ENCODE data around the gene WASL.

DNA sequence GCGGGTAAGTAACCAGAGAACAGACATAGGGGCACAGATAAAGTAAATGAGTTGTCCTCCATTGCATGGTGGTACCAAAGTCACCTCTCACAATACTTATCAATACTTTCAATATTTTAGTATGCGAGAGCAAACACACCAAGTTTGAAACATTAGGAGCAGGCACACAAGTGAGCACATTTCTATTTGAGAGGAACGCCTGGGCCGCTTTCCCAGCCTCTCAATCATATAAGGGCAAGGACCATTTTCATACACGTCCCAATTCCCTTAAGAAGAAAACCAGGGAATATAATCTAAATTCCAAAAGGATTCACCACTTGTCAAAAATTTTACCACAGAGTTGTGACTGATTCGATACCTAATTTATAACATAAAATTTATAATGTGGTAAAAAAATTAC lies 85.6 kb downstream of the WASL start:
- TF ChIP-seq, protein P1, sequence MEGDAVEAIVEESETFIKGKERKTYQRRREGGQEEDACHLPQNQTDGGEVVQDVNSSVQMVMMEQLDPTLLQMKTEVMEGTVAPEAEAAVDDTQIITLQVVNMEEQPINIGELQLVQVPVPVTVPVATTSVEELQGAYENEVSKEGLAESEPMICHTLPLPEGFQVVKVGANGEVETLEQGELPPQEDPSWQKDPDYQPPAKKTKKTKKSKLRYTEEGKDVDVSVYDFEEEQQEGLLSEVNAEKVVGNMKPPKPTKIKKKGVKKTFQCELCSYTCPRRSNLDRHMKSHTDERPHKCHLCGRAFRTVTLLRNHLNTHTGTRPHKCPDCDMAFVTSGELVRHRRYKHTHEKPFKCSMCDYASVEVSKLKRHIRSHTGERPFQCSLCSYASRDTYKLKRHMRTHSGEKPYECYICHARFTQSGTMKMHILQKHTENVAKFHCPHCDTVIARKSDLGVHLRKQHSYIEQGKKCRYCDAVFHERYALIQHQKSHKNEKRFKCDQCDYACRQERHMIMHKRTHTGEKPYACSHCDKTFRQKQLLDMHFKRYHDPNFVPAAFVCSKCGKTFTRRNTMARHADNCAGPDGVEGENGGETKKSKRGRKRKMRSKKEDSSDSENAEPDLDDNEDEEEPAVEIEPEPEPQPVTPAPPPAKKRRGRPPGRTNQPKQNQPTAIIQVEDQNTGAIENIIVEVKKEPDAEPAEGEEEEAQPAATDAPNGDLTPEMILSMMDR (IDR thresholded peaks at IDR 0.05): no peak
- no peak for TF ChIP-seq POLR2A (IDR thresholded peaks at IDR 0.05)

Data from uterus (tissue), 2 donors.